GM19351 (cell line): ENCODE results near the gene JARID2.
A peak's percentile ranks its signal among the peaks of the same experiment; 100 is the strongest.

Source experiments
- ATAC-seq: cut with Tn5 transposase; IDR thresholded peaks from one replicate; pipeline ENCODE4 v1.9.1; 2021; ENCODE audit warnings: mild to moderate bottlenecking, moderate library complexity; ENCODE audit not compliant: unreplicated experiment

JARID2 gene

DNA sequence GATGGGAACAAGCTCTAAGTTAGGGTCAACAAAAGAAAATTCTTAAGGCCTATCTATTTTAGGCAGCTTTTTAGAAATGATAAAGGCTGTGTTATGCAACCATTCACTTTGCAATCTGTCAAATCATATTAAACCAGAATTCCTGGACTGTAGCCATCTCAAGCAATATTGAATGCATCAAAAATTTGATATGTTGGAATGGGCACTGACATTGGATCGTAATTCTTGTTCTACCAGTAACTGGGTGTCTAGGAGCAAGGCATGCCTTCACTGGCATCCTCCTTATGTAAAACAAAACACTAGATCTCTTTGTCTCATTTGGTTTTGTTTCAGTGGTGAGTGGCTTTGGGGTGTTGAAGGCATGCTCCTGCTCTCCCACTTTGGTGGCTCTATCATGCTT lies 145.6 kb downstream of the JARID2 start:
- ATAC-seq: no peak

- no peak for ATAC-seq
Observed at GRCh38 chr6:15392182-15392581, 146.3 kb downstream of the JARID2 start.

GRCh38 chr6:15393605-15394004 lies 147.7 kb downstream of the JARID2 start:
- ATAC-seq: no peak

DNA sequence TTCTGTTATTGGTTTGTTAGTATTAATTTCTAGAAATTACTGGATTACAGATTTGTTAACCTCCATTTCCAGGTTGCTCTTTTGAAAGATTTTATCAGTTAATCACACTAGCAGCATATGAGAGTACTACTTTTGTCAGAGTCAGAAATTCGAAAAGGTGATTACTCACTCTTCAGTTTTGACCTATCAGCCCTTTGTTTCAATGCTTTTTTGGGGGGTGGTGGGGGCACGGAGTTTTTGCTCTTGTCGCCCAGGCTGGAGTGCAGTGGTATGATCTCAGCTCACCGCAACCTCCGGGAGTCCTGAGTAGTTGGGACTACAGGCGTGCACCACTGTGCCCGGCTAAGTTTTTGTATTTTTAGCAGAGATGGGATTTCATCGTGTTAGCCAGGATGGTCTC lies 149.2 kb downstream of the JARID2 start:
- no peak for ATAC-seq

- ATAC-seq: no peak
Observed at GRCh38 chr6:15396808-15397207, 150.9 kb downstream of the JARID2 start.

GRCh38 chr6:15398633-15399275 lies 152.9 kb downstream of the JARID2 start:
- peak; percentile 80 for ATAC-seq

GRCh38 chr6:15399641-15400470 lies 154.0 kb downstream of the JARID2 start:
- ATAC-seq: no peak

DNA sequence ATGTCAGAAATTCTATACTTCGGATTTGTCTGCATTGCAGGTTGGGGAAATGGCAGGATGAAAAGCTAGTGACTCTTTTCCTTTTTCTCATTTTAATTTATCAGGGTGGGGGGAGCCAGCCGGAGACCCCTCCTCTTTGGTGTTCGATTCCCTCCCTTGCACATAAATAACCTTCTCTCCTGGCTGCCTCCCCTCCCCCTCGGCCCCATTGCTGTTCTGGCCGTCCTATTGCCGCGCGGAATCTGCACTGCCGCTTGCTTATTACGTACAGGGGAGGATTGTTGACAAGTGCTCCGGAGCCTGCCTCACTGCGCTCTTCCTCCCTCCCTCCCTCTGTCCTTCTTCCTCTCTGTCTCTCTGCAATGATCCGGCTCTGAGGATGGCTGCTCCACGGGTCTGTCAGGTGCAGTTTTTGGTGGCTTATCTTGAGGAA lies 154.7 kb downstream of the JARID2 start:
- no peak for ATAC-seq

DNA sequence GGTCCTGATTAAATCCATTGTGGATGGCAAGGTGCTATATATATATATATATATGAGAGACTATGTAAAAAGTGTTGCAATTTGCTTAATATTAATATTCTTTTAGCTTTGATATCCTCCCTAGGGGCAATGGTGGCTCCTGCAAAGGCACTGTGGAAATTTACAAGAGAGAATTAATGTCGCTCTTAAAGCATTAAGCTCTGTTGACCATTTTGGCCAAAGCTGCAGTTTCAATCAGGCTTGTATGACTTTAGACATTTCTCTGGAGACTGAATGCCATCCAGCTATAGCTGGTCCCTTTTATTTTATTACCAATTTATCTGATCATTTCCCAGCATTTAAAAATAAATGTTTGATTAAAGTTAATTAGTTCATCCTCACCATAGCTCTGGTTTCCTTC lies 155.3 kb downstream of the JARID2 start:
- no peak for ATAC-seq

DNA sequence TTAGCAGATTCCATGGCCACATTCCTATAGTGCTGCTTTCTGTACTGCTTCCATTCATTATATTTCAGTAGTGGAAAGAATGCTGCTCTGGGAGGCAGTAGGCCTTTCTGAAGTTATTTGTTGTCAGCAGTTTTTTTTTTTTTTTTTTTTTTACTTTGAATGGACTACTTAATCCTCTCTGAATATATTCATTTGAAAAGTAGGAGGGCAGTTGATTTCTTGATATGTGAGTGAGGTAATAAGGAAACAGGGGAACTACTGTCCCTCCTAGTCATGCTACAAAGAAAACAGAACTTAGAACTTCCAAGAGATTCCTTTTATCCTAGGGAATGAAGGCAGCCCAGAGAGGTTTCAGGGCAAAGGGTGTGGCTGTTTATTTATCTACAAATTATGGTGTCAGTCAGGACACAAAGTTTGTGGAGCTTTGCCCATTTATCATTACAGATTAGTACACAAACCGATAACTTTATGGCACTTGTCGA lies 155.9 kb downstream of the JARID2 start:
- no peak for ATAC-seq

DNA sequence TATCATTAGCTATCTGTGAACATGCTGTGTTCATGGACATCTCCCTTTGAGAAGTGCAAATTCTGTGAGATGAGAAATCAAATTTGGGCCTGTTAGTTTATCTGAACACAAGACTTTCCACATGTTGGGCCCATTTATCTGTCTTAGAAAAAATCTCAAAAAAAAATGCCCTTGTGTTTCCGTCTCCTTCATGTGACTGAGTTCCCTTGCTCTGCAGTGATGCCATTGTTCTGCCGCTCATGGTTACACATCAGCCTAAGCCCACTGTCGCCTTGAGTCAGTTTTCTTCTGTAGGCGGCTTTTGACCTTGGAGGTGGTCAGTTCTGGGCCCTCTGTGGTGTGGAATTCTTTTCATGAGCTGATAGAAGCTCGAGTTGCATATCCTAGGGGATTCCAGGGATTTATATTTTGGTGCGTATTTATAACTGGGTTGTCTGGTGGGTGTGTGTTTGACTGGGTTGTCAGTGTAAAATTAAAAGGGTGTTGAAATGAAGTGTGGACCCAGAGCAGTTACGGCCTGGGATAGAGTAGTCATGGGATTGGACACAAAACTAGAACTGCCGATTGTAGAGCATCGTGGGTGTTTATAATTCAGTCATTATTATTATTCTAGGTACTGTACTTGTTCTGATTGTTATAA lies 156.7 kb downstream of the JARID2 start:
- ATAC-seq: no peak

DNA sequence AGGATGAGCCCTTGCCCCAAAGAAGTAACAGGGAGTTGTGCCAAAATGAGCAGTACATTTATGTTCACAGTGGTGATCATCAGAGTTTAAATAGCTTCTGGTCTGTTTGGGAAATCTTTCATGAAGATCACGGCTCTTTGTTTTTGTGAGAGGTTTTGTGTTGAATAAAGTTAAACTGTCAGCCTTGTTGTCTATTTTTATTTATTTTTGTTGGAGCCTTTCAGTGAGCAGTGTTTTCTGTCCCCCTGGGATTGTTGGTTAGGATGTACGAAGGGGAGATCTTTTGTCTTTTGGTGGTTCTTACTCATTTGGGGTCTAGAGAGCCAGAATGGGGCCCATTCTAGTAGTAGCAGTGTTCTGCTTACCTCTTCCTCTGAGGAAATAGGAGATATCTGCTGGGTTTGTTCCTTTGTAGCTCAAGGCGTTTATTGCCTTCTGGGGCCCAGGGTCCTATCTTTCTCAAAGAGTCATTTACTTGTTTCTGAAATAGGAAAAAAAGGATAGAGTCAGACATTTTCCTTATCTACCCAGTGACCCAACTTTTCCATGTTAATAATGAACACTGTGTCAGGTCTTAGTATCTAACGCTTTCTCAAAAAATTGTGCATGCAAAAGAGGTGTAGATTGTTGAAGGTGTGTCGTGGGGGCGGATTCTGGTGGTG lies 157.4 kb downstream of the JARID2 start:
- no peak for ATAC-seq

DNA sequence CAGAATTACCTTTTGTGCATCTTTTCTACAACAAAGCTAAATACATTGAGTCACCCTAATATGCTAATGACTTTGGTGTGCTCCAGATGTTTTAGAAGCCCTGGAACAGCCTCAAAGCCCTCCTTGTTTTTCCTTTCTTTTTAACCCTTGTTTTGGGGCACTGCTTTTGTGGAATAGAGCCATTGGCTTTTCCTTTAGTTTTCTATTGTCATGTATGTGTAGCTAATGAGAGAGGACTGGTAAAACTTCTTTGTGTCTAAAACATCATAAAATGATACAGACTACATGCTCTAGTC lies 158.8 kb downstream of the JARID2 start:
- no peak for ATAC-seq

DNA sequence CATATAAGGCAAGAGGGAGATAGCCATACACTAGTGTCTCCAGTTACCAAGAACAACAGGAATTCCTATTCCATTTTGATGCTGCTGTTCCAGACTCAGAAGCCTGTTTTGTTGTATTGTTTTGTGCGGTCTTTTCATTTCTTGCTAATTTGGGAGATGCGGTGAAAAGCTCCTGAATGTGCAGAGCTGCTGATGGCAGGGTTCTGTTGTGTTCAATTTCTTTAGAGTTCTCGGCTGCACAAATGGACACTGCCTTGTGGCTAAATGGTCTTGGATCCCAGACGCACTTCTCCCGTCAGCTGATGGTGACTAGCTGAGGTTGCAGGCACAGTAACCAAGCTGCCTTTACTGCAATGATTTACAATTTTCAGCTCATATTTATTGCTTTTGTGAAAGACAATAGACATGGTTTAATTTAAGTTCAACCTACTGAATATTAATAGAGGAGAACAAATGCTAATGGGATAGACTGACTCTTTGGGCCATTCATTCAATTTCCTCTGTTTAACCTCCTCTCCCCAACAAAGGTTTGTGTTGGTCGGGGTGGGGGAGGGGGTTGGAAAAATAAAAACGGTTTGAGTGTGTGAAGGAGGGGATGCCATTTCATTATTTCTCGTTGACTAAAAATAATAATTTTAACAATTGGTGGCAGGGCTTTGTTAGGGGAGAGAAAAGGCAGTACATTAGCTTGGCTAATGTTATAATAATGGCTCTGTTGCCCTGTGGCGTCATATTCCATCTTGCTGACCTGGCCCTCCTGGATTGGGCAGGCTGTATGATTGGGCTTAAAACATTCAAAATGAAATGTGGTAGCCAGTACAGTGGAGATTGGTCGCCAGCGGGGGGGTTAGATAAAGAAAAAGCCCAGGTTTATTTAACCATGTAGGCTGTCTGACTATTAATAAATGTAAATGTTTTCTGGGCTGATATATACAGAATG lies 159.5 kb downstream of the JARID2 start:
- no peak for ATAC-seq

DNA sequence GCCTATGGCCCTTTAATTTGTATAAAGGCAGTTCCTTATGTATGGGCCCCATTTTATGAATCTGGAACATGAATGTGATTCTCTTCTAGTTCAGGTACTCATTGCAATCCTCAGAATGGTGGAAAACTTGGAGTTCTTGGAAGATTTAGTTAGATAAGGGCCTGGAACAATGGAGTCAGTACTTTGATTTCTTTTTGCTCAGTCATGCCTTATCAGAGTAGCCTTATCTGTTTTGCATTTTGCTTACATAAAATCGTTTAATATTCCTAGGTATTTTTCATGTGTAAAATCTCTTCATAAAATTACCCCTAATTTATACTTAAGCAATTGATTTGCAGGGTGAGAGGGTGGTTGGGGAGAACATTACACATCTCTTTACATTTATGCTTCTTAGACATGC lies 160.6 kb downstream of the JARID2 start:
- no peak for ATAC-seq

GRCh38 chr6:15408008-15408407 lies 162.1 kb downstream of the JARID2 start:
- no peak for ATAC-seq

GRCh38 chr6:15408758-15409157 lies 162.9 kb downstream of the JARID2 start:
- ATAC-seq: no peak

DNA sequence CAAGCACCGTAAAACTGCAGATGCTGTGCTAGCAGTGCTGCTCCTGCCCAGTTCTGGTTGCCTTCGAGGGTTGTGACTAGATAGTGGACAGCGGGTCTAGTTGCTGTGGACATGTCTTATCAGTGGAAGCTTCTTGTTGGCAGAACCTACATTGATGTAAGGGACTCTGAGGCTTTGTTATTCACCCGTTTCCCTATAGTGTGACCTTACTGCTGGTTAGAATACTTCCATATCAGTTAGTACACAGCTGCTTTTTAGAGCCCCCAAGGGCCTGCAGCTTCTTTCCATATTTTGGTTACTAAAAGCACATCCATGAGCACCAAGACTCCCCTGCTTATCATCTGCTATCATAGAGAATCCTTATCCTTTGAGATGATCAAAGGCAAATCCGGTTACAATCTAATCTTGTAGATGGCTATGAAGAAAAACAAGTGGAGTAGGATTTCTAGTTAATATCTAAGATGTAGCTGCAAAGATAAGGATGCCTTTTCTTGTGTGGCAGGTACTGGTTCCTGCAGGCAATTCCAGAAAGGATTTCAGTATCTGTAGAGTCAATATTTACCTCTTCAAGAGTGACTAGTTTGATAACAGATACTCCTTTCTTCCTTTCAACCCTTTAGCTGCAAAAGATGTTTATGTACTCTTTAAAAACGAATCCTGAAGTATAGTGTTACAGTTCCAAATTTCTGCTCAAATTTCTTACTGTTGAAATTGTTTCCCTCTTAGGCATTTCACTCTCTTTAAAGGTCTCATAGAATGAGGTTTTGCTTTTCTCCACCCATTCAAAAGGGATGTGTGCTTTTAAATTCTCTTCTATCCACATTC lies 163.6 kb downstream of the JARID2 start:
- ATAC-seq: no peak

GRCh38 chr6:15410126-15410391 lies 164.2 kb downstream of the JARID2 start:
- no peak for ATAC-seq

DNA sequence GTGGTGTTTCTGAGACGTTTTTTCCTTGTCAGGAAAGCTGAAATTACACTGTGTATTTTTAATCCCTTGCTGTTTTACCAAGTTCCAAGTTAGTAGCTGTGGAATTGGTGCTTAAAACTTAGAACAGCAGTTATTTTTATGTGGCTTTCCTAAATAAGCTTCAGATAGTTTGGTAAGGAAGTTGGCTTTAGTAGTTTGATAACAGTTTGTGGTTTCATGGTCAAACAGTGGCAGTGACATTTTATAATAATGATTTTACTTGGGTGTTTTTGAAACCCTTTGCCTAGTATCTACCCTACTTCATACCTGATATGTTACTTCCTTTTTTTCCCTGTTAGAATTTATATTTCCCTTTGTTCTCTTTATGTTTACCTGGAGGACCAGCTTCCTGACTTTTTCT lies 164.9 kb downstream of the JARID2 start:
- no peak for ATAC-seq
